ENCODE measurements around the gene DUSP1. TPM values are rescaled to one million over a fixed set of nuclear protein-coding genes. Genes with fewer than 3 reads are reported as not detected.

Gene DUSP1
- total and polyA plus RNA-seq, 9 of the 15 experiments (the other 6 are each of a cell fraction or from before 2014, with no cell fraction given), result 2.1 to 14.2 (median 8.5) TPM

DNA sequence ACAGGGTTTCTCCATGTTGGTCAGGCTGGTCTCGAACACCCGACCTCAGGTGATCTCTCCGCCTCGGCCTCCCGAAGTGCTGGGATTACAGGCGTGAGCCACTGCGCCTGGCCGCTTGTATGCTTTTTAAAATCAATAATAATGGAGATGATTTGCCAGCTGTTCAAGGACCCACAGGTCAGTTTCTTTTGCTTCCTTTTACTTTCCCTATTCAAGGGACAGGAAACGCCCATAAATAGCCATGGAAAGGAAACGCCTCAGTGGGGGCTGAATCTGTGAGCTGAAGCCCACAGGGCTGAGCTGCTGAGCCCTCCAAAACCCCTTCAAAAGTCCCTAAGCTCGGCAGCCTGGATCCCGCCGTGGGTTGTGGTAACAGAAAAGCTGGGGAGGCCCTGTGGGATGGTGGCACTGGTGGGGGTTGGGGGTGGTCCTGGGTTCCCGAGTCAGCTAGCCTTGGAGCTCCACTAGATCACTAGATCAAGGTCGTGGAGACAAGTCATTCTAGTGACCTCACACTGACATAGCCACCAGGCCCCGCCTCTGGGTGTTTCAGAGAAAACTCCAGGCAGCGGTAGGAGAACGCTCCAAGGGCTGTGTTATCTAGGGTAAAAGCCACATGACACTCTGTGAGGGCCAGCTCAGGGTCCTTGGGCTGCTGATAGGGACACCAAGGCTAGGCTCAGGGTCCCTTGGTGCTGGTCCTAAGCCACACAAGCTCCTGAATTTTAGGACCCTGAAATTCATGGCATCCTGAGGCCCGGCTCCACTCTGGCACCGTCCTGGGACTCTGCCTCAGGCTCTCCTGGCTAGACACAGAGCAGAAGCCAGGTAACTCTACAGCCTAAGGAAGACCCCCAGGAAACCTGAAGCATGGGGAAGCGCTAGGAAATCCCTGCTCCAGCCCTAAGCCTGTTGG is 18.0 kb upstream of the DUSP1 start (continued):
- TF ChIP-seq, protein P1, sequence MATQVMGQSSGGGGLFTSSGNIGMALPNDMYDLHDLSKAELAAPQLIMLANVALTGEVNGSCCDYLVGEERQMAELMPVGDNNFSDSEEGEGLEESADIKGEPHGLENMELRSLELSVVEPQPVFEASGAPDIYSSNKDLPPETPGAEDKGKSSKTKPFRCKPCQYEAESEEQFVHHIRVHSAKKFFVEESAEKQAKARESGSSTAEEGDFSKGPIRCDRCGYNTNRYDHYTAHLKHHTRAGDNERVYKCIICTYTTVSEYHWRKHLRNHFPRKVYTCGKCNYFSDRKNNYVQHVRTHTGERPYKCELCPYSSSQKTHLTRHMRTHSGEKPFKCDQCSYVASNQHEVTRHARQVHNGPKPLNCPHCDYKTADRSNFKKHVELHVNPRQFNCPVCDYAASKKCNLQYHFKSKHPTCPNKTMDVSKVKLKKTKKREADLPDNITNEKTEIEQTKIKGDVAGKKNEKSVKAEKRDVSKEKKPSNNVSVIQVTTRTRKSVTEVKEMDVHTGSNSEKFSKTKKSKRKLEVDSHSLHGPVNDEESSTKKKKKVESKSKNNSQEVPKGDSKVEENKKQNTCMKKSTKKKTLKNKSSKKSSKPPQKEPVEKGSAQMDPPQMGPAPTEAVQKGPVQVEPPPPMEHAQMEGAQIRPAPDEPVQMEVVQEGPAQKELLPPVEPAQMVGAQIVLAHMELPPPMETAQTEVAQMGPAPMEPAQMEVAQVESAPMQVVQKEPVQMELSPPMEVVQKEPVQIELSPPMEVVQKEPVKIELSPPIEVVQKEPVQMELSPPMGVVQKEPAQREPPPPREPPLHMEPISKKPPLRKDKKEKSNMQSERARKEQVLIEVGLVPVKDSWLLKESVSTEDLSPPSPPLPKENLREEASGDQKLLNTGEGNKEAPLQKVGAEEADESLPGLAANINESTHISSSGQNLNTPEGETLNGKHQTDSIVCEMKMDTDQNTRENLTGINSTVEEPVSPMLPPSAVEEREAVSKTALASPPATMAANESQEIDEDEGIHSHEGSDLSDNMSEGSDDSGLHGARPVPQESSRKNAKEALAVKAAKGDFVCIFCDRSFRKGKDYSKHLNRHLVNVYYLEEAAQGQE (IDR thresholded peaks at IDR 0.05; ENCODE audit: borderline replicate concordance), result peak; percentile 7; the same call in 1 of the 2 replicates
- TF ChIP-seq, protein P1 (CRISPR knock-in tag; IDR thresholded peaks at IDR 0.05; ENCODE audit: low read depth), result no peak
- TF ChIP-seq MTF1 (CRISPR knock-in tag; IDR thresholded peaks at IDR 0.05; ENCODE audit: borderline replicate concordance), result no peak
- TF ChIP-seq, protein P2, sequence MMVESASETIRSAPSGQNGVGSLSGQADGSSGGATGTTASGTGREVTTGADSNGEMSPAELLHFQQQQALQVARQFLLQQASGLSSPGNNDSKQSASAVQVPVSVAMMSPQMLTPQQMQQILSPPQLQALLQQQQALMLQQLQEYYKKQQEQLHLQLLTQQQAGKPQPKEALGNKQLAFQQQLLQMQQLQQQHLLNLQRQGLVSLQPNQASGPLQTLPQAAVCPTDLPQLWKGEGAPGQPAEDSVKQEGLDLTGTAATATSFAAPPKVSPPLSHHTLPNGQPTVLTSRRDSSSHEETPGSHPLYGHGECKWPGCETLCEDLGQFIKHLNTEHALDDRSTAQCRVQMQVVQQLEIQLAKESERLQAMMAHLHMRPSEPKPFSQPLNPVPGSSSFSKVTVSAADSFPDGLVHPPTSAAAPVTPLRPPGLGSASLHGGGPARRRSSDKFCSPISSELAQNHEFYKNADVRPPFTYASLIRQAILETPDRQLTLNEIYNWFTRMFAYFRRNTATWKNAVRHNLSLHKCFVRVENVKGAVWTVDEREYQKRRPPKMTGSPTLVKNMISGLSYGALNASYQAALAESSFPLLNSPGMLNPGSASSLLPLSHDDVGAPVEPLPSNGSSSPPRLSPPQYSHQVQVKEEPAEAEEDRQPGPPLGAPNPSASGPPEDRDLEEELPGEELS (CRISPR knock-in tag; IDR thresholded peaks at IDR 0.05; ENCODE audit: borderline replicate concordance), result no peak
- TF ChIP-seq SP2 (IDR thresholded peaks at IDR 0.05; ENCODE audit: extremely low read depth, low read depth, low read length, poor library complexity, severe bottlenecking), result no peak
- TF ChIP-seq CBX3 (IDR thresholded peaks at IDR 0.05; ENCODE audit: borderline replicate concordance in 1 of 2, low read length in 2 of 2), result 0 out of 3 replicates have a peak, but pooled peaks of 1 of the 2 experiments have one; percentile 11
- TF ChIP-seq NR4A1 (CRISPR knock-in tag; IDR thresholded peaks at IDR 0.05), result no peak
- TF ChIP-seq NR4A1 (tag; IDR thresholded peaks at IDR 0.05), result no peak
- no peak for TF ChIP-seq CCAR2 (IDR thresholded peaks at IDR 0.05; ENCODE audit: low read depth, low read length)
- TF ChIP-seq SNIP1 (IDR thresholded peaks at IDR 0.05; ENCODE audit: low read depth), result no peak
- TF ChIP-seq PML (IDR thresholded peaks at IDR 0.05; ENCODE audit: low read length), result no peak
- TF ChIP-seq, protein P3, sequence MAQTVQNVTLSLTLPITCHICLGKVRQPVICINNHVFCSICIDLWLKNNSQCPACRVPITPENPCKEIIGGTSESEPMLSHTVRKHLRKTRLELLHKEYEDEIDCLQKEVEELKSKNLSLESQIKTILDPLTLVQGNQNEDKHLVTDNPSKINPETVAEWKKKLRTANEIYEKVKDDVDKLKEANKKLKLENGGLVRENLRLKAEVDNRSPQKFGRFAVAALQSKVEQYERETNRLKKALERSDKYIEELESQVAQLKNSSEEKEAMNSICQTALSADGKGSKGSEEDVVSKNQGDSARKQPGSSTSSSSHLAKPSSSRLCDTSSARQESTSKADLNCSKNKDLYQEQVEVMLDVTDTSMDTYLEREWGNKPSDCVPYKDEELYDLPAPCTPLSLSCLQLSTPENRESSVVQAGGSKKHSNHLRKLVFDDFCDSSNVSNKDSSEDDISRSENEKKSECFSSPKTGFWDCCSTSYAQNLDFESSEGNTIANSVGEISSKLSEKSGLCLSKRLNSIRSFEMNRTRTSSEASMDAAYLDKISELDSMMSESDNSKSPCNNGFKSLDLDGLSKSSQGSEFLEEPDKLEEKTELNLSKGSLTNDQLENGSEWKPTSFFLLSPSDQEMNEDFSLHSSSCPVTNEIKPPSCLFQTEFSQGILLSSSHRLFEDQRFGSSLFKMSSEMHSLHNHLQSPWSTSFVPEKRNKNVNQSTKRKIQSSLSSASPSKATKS (CRISPR knock-in tag; IDR thresholded peaks at IDR 0.05), result no peak
- TF ChIP-seq, protein P4, sequence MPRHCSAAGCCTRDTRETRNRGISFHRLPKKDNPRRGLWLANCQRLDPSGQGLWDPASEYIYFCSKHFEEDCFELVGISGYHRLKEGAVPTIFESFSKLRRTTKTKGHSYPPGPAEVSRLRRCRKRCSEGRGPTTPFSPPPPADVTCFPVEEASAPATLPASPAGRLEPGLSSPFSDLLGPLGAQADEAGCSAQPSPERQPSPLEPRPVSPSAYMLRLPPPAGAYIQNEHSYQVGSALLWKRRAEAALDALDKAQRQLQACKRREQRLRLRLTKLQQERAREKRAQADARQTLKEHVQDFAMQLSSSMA (CRISPR knock-in tag; IDR thresholded peaks at IDR 0.05), result no peak
